Stimulated activated naive CD8-positive, alpha-beta T cell treated with anti-CD3 and anti-CD28 coated beads, Interleukin-15, Interleukin-2, amounts not matched to agents 100 ng/mL and 50 ng/mL, for 24 hours (primary cell): ENCODE data around the gene FSTL4.
A peak's percentile ranks its signal among the peaks of the same experiment; 100 is the strongest.

ENCODE experiments used
- H3K27ac Mint-ChIP-seq: one replicate; pipeline ENCODE4 v1.8.0; 2021; ENCODE audit warnings: mild to moderate bottlenecking, mixed read lengths
- H3K27me3 Mint-ChIP-seq: one replicate; pipeline ENCODE4 v1.8.0; 2021; ENCODE audit warnings: mixed read lengths
- H3K36me3 Mint-ChIP-seq: one replicate; pipeline ENCODE4 v1.8.0; 2021; ENCODE audit warnings: low read depth, mixed read lengths
- H3K4me1 Mint-ChIP-seq: one replicate; pipeline ENCODE4 v1.8.0; 2021; ENCODE audit warnings: low read depth, mixed read lengths
- H3K4me3 Mint-ChIP-seq: one replicate; pipeline ENCODE4 v1.8.0; 2021; ENCODE audit warnings: mild to moderate bottlenecking, mixed read lengths
- H3K9me3 Mint-ChIP-seq: one replicate; pipeline ENCODE4 v1.8.0; 2021; ENCODE audit warnings: mixed read lengths

Gene FSTL4

GRCh38 chr5:133635051-133635450 is 22.7 kb upstream of the FSTL4 start:
- Mint-ChIP-seq H3K27me3 (peaks cover 43% of the 10 kb centered on the region), H3K4me1 (no peaks in the 10 kb centered on the region), H3K27ac (no peak overlapping the region), H3K9me3 (peaks cover 6% of the 10 kb centered on the region), H3K4me3 (no peak overlapping the region), H3K36me3 (no peaks in the 10 kb centered on the region)

GRCh38 chr5:133627180-133627579 is 14.8 kb upstream of the FSTL4 start:
- H3K4me3 Mint-ChIP-seq = no peak overlapping the region
- H3K36me3 Mint-ChIP-seq = no peaks in the 10 kb centered on the region
- H3K27me3 Mint-ChIP-seq = peaks cover 65% of the 10 kb centered on the region
- peaks cover 19% of the 10 kb centered on the region for H3K4me1 Mint-ChIP-seq
- no peak overlapping the region for H3K27ac Mint-ChIP-seq
- peaks cover 23% of the 10 kb centered on the region for H3K9me3 Mint-ChIP-seq

GRCh38 chr5:133624316-133624715 is 12.0 kb upstream of the FSTL4 start:
- Mint-ChIP-seq H3K4me1 (peaks cover 19% of the 10 kb centered on the region), H3K27me3 (peaks cover 50% of the 10 kb centered on the region), H3K9me3 (peaks cover 23% of the 10 kb centered on the region), H3K36me3 (no peaks in the 10 kb centered on the region), H3K27ac (no peak overlapping the region), H3K4me3 (no peak overlapping the region)

GRCh38 chr5:133618141-133618540 is 5.8 kb upstream of the FSTL4 start:
- Mint-ChIP-seq H3K4me3 (no peak overlapping the region), H3K9me3 (peaks cover 9% of the 10 kb centered on the region), H3K4me1 (peaks cover 9% of the 10 kb centered on the region), H3K36me3 (no peaks in the 10 kb centered on the region), H3K27me3 (peaks cover 44% of the 10 kb centered on the region), H3K27ac (no peak overlapping the region)

- H3K4me1 Mint-ChIP-seq = peaks cover 17% of the 10 kb centered on the region
- H3K27me3 Mint-ChIP-seq = peaks cover 58% of the 10 kb centered on the region
These were observed 1.4 kb upstream of the FSTL4 start for GRCh38 chr5:133613743-133614142.

GRCh38 chr5:133613184-133613583 is 843 bp upstream of the FSTL4 start:
- no peaks in the 10 kb centered on the region for H3K9me3 Mint-ChIP-seq
- no peaks in the 10 kb centered on the region for H3K36me3 Mint-ChIP-seq
- peak overlapping the region; percentile 71 for H3K4me3 Mint-ChIP-seq
- no peak overlapping the region for H3K27ac Mint-ChIP-seq
- peaks cover 64% of the 10 kb centered on the region for H3K27me3 Mint-ChIP-seq
- peaks cover 15% of the 10 kb centered on the region for H3K4me1 Mint-ChIP-seq

More at GRCh38 chr5:133613743-133614142, 1.4 kb upstream of the FSTL4 start:
- Mint-ChIP-seq H3K9me3 (no peaks in the 10 kb centered on the region), H3K4me3 (no peak overlapping the region), H3K36me3 (no peaks in the 10 kb centered on the region), H3K27ac (no peak overlapping the region)

GRCh38 chr5:133611357-133612248 is 738 bp downstream of the FSTL4 start:
- H3K27me3 Mint-ChIP-seq = peaks cover 64% of the 10 kb centered on the region
- no peaks in the 10 kb centered on the region for H3K36me3 Mint-ChIP-seq
- no peak overlapping the region for H3K27ac Mint-ChIP-seq
- peaks cover 9% of the 10 kb centered on the region for H3K4me1 Mint-ChIP-seq
- H3K4me3 Mint-ChIP-seq = peak overlapping the region; percentile 66
- no peaks in the 10 kb centered on the region for H3K9me3 Mint-ChIP-seq

- Mint-ChIP-seq H3K4me1 (peaks cover 9% of the 10 kb centered on the region), H3K4me3 (peak overlapping the region; percentile 66), H3K27ac (no peak overlapping the region), H3K36me3 (no peaks in the 10 kb centered on the region), H3K9me3 (no peaks in the 10 kb centered on the region), H3K27me3 (peaks cover 62% of the 10 kb centered on the region)
These were observed 1.6 kb downstream of the FSTL4 start for GRCh38 chr5:133610489-133611356.

- no peaks in the 10 kb centered on the region for H3K36me3 Mint-ChIP-seq
- no peak overlapping the region for H3K4me3 Mint-ChIP-seq
- peaks cover 3% of the 10 kb centered on the region for H3K4me1 Mint-ChIP-seq
- H3K9me3 Mint-ChIP-seq = no peaks in the 10 kb centered on the region
- no peak overlapping the region for H3K27ac Mint-ChIP-seq
- H3K27me3 Mint-ChIP-seq = peaks cover 38% of the 10 kb centered on the region
These were observed 4.9 kb downstream of the FSTL4 start for GRCh38 chr5:133607451-133607850.

GRCh38 chr5:133606835-133607234 is 5.5 kb downstream of the FSTL4 start:
- peaks cover 40% of the 10 kb centered on the region for H3K27me3 Mint-ChIP-seq
- H3K27ac Mint-ChIP-seq = no peak overlapping the region
- H3K4me1 Mint-ChIP-seq = peaks cover 3% of the 10 kb centered on the region
- H3K4me3 Mint-ChIP-seq = no peak overlapping the region
- H3K9me3 Mint-ChIP-seq = no peaks in the 10 kb centered on the region
- no peaks in the 10 kb centered on the region for H3K36me3 Mint-ChIP-seq

GRCh38 chr5:133605323-133605722 is 7.0 kb downstream of the FSTL4 start:
- no peaks in the 10 kb centered on the region for H3K36me3 Mint-ChIP-seq
- H3K4me3 Mint-ChIP-seq = no peak overlapping the region
- peaks cover 29% of the 10 kb centered on the region for H3K27me3 Mint-ChIP-seq
- no peaks in the 10 kb centered on the region for H3K4me1 Mint-ChIP-seq
- H3K9me3 Mint-ChIP-seq = no peaks in the 10 kb centered on the region
- H3K27ac Mint-ChIP-seq = no peak overlapping the region

- no peaks in the 10 kb centered on the region for H3K36me3 Mint-ChIP-seq
- no peak overlapping the region for H3K4me3 Mint-ChIP-seq
- H3K27me3 Mint-ChIP-seq = peaks cover 13% of the 10 kb centered on the region
- no peak overlapping the region for H3K27ac Mint-ChIP-seq
- H3K9me3 Mint-ChIP-seq = no peaks in the 10 kb centered on the region
- H3K4me1 Mint-ChIP-seq = no peaks in the 10 kb centered on the region
These were observed 8.6 kb downstream of the FSTL4 start for GRCh38 chr5:133603711-133604110.

GRCh38 chr5:133602835-133603380 is 9.4 kb downstream of the FSTL4 start:
- no peaks in the 10 kb centered on the region for H3K4me1 Mint-ChIP-seq
- H3K36me3 Mint-ChIP-seq = no peaks in the 10 kb centered on the region
- no peaks in the 10 kb centered on the region for H3K9me3 Mint-ChIP-seq
- peaks cover 7% of the 10 kb centered on the region for H3K27me3 Mint-ChIP-seq
- H3K27ac Mint-ChIP-seq = no peak overlapping the region
- no peak overlapping the region for H3K4me3 Mint-ChIP-seq

- Mint-ChIP-seq H3K4me3 (no peak overlapping the region), H3K4me1 (no peaks in the 10 kb centered on the region), H3K36me3 (no peaks in the 10 kb centered on the region), H3K27ac (no peak overlapping the region), H3K9me3 (no peaks in the 10 kb centered on the region), H3K27me3 (peaks cover 7% of the 10 kb centered on the region)
These were observed 12.7 kb downstream of the FSTL4 start for GRCh38 chr5:133599600-133599999.

GRCh38 chr5:133599044-133599443 is 13.3 kb downstream of the FSTL4 start:
- H3K4me1 Mint-ChIP-seq = no peaks in the 10 kb centered on the region
- H3K4me3 Mint-ChIP-seq = no peak overlapping the region
- H3K27ac Mint-ChIP-seq = no peak overlapping the region
- H3K27me3 Mint-ChIP-seq = peaks cover 7% of the 10 kb centered on the region
- H3K36me3 Mint-ChIP-seq = no peaks in the 10 kb centered on the region
- no peaks in the 10 kb centered on the region for H3K9me3 Mint-ChIP-seq
